Stimulated activated CD4-positive, alpha-beta T cell treated with anti-CD3 and anti-CD28 coated beads, TNF-alpha, amount 100 ng/mL, for 1 hour (primary cell): ENCODE data around the gene SPEF1.
"Not testable (repeated sequence)": the region's sequence is repeated elsewhere in the genome, so short reads cannot be mapped to it uniquely, and the experiment has no call there.

Experiments
- DNase-seq, 3 donors: peaks; one replicate each; pipeline ENCODE4 v3.0.0-alpha.2; 2020; ENCODE audit warnings: low read depth in 3 of 3, low spot score in 1 of 3

The SPEF1 gene

GRCh38 chr20:3789201-3789600 is 8.0 kb upstream of the SPEF1 start:
- DNase-seq = not testable (repeated sequence)

- DNase-seq = no peak
Measured at GRCh38 chr20:3788685-3789155, 7.5 kb upstream of the SPEF1 start.

GRCh38 chr20:3787324-3788014 is 6.2 kb upstream of the SPEF1 start:
- DNase-seq = no peak

GRCh38 chr20:3786665-3787323 is 5.5 kb upstream of the SPEF1 start, which contains the start of gene CENPB:
TSS of gene CENPB (minus strand) at chr20:3786740. CDS start at chr20:3786483, 257 bp downstream.
- DNase-seq = peak; percentile 75 to 92 (median 82)

DNA sequence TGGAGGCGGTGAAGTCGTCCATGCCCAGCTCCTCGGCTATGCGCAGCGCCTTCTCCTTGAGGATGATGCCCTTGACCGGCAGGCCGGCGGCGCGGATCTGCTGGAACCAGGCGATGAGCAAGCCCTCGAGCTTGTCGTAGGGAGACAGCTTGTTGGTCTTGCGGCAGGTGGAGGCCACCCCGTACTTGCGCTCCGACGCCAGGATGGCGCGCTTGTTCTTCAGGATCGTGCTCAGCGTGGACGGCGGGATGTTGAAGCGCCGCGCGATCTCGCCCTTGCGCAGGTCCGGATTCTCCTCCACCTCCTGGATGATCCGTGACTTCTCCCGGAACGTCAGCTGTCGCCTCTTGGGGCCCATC is 4.9 kb upstream of the SPEF1 start:
- DNase-seq = no peak

DNA sequence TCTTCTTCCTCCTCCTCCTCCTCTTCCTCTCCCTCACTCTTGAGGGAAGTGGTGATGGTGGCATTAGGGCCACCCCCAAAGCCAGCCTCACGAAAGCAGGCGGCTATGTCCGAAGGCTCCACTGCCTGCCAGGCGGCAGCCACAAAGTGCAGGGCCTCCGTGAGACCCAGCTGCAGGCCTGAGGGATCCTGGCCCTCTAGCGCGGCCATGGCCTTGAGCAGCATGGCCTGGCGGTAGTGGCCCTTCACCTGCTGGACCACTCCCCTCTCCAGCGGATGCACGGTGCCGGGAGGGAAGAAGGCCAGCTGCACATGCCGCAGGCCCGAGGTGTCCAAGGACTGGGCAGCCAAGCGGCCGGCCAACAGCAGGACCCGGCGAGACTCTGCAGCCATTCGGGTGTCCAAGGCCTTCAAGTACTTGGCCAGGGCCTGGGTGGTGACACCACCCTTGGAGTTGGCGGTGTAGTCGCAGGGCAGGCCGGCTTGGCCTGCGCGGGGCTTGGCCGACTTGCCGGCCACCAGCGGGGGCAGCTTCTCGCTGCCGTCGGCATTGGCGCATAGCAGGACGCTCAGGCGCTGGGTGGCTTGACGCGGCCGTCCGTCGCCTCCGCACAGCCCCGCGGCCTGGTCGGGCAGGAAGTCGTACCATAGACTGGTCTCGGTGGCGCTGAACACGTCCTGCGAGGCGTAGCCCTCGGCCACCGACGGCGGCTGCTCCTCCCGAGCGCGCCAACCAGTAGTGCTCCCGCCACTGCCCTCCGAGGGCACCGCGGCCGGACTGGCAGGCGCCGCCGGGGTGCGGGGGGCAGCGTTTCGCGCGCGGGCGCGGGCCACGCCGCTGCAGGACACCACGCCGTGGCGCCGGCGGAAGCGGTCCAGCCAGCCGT is 4.2 kb upstream of the SPEF1 start:
- DNase-seq = no peak

GRCh38 chr20:3784863-3785239 is 3.6 kb upstream of the SPEF1 start:
- DNase-seq = no peak

DNA sequence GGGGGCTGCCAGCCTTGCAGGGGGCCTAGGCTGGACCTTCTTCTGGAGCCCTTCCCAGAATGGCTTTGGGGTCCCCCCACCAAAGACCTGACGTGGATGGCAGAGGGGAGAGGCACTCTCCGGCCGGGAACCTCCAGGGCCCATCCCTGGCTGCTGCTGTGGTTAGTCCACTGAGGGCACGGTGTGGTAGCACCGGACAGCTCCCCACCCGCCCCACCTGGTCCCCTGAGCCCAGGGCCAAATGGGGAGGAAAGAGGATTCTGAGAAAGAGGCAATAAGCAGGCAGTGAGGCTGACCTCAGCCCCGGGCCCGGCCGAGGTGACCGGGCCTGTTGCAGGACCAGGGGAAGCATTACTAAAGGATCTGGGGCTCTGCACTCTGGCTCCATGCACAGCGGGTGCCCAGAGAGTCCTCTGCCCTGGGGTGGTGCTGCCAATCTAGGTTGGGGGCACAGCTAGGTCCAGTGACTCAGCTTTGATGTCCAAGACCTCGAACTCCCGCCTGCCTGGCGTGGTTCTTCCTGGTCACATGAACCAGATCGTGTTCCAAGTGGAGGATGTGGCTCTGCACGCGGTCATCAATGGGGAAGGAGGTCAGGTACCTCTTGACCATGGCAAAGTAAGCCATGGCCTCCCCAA is 3.1 kb upstream of the SPEF1 start:
- DNase-seq = no peak

GRCh38 chr20:3783511-3784195 is 2.4 kb upstream of the SPEF1 start:
- no peak for DNase-seq

DNA sequence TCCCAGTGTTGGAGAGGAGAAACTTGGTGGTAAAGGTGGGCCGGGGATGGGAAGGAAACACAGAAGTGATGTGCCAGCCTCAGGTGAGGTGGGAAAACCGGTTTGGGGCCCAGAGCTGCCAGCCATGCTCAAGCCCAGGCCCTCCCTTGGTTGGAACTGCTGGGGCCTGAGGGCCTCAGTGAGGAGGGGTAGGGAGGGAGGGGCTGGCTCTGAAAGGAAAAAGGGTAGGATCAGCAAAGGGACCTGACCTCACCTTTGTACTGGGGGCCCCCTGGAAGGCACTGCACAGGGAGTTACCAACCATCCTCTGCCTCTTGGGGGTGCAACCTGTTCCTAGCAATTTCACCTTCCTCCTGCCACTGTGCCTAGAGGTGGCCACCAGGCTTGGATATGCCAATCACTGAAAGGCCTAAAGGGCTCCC is 1.8 kb upstream of the SPEF1 start:
- no peak for DNase-seq

DNA sequence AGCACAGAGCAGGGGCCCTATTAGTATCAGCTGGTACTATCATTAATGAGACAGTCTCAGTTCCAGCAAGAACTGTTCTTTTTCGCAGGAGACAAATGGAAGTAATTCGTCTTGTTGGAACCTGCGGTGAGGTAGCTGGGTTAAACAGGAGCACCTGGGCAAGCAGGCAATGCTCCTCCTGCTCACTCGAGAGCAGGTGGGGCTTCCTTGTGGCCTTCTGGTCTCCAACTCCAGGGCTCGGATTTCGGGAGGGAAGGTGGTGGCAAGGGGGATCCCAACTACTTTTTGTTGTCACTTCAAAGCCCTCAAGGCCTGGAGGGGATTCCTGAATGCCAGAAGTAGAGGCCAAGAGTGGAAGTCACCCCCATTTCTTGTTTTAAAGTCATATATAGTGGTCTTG is 1.3 kb upstream of the SPEF1 start:
- DNase-seq = no peak

GRCh38 chr20:3778976-3779375 is 2.3 kb downstream of the SPEF1 start:
- no peak for DNase-seq

DNA sequence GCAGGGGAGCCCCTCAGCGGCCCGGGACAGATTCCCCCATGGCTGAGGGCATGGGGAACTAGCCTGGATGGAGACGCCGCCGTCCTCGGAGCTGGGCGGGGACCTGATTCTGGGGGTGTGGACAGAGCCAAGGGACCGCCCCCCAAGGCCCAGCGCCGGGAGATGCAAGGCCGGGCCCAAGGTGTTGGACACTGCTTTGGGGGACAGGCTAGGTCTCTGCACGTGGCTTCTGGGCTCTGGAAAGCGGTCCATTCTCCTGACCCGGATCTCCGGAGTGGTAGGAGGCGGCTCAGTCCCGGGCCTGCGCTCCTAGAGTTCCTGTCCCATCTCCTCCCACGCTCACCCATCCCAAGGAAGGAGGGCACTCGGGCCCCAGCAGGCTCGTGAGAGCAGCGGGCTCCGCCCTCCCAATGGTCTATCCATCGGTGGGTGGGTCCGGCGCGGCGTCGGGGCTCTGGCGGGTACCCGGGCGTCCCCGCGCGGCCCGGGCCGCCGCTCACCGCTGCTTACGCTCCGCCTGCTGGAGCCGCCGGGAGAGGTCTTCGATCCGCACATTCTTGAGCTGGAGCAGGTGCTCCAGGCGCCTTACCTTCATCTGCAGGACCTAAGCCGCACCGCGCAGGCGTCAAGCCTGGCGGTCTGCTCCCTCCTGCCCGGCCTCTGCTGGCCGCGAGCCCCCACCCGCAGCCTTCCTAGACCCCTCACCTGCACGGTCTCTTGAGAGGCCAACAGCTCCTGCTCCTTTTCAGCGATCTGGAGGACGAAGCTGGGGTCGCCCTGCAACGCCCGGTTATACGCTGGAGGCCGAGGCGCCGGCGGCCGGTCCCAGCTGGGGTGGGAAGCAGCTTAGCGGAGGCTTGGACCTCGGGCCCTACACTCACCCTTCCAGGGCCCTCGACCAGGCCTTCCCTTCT is 3.3 kb downstream of the SPEF1 start:
- DNase-seq = no peak

DNA sequence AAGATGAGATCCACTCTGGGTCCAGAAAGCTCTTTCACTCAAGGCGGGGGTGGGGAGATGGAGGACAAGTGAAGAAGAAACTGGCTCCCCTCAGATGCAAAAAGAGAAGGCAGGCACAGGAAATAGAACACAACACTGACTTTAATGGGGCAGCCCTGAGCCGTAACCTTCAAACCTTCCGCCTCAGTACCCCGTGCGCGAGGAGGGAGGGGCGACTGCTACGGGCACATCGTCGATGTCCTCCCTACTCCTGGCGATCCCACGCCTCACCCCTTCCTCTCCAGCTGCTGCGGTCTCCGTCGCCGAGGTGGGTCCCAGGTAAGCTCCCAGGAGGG is 3.9 kb downstream of the SPEF1 start:
- no peak for DNase-seq

DNA sequence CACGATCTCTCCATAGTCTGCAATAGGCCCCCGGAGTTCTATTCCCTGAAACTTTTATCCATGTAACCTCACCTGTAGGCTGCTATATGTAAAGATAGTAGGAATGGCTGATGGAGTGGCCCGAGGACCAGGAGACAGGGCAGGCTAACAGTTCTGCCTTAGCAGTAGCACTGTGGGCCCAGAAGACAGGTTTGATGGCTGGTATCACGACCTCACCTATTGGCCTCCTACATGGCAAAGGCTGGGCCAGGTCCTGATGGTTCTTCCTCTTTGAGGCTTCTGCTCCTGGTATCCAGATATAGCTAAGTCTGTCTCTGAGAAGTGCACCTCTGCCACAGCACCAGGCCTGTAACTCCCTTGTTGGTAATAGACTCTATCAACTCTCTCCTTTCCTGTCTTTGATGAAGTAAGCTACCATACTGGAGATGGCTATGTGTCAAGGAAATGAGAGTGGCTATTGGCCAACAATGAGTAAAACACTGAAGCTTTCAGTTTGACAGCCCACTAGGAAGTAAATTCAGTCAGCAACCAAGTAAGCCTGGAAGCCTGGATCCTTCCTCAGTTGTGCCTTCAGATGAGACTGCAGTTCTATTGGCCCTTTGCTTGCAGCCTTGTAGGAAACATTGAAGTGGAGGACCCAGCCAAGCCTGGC is 5.7 kb downstream of the SPEF1 start:
- no peak for DNase-seq

DNA sequence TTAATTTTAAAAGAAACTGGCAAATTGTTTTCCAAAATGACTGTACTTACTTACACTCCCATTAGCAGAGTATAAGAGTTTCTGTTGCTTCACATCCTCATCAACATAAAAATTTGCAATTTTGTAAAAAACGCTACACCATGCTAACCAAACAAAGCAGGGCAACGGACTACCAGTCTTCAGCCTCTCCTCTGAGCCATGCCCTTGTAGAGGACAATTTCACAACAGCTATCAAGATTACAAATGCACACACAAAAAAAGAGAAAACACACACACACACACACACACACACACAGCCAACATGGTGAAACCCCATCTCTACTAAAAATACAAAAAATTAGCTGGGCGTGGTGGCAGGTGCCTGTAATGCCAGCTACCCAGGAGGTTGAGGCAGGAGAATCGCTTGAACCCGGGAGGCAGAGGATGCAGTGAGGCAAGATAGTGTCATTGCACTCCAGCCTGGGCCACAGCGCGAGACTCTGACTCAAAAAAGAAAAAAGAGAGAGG is 9.6 kb downstream of the SPEF1 start:
- no peak for DNase-seq

DNA sequence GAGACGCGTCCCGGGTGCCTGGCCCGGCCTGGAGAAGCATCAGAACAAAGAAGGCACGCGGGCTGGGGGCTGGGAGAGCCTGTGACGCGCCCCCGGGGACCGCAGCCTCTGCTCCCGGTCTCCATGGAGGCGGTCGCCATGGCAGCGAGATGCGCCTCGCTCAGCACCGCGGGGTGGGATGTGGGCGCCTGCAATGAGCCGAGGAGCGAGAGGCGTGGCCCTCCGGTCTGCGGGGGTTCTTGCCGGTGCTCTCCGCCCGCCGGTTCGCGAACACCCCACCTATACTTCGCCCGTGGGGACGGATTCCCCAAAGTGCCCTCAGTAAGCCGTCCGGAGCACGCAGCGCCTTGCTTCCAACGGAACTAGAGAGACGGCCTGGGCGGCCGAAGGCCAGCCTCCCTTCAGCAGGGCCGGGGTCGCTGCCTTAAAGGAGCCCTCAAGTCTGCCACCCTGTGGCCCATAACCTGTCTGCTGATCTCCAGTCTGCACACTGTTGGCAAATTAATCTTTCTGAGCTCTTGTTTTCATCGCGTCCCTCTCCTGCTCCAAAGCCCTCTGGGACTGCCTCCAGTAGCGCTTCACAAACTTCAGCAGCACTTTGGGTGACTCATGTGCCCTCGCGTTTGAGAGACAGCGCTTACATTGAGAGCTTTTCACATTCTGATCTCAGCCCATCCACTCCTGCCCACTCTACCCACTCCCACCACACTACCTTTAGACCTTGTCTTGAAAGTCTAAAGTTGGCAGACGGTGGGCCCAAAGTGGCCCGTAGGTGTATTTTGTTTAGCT is 12.7 kb downstream of the SPEF1 start:
- peak; percentile 53 to 59 (median 54) for DNase-seq
